NK-92 (cell line): ENCODE data around the gene GNG2.

Experiments used
- DNase-seq: peaks from one replicate; lab custom pipeline; 2025; ENCODE audit not compliant: unreplicated experiment; lab: John Stamatoyannopoulos, UW

Gene GNG2

DNA sequence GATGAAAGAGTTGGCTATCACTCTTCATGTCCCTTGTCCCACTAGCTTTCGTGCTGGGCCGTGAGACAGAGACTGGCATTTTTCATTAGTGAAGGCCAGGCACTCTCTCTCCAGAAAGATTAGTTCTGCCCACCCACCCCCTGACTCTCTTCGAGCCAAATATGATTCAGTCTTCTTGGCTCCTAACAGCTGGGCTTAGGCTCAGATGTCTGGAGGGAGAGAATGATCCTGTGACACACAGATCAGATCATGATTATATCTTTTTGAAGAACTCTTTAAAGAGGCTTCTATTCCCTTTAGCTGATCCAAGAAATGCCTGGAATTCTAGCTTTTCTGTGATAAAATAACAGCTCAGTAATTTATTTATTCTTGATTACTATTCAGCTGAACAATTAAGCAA lies 5.2 kb upstream of the GNG2 start:
- DNase-seq, result no peak

DNA sequence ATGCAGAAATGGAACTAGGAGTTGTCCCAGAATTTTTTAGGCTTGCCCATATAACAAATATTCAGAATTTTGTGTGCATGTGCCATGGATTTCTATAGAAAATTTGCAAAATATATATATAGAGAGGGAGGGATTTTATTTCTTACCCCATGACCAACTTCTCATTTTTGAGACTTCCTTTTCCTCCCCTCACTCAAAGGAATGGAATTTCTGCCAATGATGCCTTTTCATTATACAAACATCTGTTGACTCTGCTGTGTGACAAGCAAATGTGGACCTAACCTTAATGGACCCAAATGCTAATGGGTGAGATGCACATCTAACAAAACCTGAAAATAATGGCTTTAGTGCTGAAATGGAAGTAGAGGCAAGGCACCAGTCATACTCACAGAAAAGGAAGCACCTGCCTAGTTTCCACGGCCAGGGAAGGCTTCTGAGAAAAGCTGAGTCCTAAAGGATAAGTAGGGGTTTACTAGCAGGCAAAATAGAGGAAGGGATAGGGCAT lies 3.6 kb upstream of the GNG2 start:
- DNase-seq, result no peak

DNA sequence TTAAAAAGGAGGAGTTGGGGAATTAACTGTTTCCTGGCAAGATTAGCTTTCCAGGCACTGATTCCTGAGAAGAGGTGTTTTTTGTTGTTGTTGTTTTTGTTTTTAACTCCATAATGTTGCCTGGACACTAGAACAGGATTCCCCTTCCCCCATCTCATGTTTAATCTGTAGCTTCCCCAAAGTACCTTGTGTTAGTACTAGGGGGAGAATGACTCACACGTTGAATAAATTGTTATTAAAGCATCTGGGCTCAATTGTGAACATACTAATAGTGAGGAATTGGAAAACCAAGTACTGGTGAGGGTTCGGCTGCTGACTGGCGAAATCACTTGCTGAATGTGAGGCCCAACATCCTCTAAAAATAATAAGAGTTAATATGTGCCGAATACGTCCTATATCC lies 1.3 kb upstream of the GNG2 start:
- DNase-seq, result no peak

DNA sequence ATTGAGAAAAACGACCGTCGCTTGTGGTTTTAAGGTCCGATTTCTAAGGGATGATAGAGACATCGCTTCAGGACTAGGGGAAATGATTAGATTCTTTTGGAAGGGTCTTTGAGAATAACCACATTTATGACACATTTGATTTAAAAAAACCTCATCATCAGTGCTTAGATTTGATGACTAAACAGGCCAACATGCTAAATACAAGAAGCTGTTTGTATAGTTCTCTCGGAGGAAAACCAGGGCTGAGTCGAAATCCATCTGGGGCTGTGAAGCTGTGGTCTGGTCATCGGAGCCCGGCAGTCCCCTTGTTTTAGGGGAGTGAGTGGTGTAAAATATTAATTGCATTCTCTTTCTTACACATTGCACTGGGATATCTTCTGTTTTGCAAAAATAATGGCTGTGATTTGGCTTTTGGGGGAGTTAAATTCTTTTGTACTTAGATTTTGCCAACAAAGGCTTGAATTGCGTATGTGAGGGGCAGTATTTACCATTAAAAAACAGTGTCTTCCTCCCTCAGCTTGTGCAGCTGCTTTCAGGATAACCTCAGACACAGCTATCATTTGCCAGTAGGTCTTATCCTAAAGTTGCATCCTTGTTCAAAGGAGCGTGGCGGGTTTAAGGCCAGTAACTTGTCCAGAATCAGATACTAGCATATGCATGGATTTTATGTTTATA lies 550 bp downstream of the GNG2 start:
- DNase-seq, result no peak

DNA sequence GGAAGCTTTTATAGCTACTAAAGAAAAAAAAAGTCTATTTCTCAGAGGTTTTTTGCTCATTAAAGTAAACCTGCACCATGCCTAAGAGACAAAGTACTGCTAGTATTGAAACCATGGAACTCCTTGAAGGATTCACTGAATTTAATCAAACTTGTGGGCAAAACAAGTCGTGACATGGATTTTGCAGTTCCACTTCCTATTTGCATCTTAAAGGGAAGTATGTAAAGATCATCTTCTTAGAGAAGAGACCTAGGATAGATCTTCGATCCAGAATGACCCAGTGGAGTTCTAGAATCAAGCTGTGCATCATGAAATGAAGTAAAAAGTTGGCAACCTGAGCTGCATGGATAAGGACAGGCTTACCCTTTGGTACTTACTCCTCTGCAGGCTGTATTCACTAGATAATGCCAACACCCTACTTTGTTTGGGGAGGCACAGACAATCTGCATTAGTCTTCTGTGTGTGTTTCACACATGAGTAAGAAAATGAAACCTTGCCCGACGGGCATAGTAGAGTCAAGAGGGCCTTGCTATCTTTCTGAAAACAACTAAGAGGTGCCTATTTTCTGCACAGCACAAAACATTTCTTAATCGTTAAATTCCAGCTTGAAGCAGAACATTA lies 1.9 kb downstream of the GNG2 start:
- DNase-seq, result no peak

DNA sequence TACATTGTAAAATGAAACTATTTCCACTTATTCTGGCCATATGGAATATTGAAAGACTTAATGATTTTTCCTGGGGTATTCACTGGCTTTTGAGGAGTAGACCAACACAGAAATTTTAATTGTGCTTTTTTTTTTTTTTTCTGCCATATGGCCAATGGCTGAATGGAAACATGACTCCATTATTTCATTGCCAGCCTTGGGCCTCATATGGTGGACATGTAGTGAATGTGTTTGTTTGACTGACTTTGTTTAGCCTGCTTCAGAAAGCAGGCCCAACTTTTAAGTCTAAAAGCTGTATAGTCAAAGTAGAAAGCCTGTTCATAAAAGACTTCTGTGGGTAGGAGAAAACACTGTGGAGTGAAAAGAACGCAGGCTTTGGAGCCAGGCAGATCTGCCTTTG lies 2.4 kb downstream of the GNG2 start:
- DNase-seq, result no peak

DNA sequence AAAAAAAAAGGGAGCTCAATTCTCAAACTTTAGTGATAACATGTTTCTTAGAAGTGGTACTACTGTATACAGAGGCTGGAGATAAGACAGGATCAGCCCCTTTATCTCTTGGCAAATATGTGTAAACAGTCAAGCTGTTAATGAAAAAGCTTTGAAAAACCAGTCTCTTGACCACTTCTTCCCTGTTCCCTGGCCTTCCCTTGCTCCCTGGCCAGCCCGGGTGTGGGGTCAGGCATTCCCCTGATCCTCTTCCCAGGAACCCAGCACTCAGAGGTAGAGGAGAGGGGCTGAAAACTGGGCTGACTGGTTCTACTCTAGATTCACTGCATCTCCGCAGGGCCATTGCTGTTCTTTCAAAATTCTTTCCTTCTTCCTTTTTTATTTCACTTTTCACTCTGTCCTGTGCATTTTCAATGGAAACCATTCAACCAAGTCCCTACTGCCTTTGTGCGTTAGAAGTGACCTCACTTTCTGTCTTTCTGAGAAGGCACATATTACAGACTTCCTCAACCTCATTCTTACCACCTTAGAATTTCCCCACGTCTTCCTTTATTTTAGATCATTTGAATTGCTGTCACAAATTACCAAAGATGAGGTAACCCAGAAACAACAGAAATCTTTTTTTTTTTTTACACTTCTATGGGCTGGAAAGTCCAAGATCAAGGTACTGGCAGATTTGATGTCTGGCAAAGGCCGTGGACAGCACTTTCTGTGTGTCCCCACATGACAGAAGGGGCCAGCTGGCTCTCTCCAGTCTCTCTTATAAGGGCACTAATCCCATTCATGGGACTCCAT lies 5.7 kb downstream of the GNG2 start:
- DNase-seq, result no peak

DNA sequence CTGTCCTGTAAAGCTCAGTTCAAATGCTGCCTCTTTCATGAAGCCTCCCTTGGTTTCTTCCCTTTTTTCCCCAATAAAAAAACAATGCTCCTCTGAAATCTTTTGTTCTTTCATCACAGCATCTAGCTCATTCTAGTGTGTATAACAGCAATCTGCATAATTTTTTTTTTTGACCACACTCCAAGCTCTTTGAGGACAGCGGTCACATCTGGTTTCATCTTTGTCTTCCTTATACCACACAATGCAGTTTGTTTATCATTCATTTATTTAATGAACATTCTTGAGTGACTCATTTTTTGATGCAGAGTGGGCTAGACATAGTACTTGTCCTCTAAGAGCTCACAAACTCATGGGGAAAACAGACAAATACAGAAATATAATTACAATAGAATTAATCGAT lies 7.3 kb downstream of the GNG2 start:
- no peak for DNase-seq

DNA sequence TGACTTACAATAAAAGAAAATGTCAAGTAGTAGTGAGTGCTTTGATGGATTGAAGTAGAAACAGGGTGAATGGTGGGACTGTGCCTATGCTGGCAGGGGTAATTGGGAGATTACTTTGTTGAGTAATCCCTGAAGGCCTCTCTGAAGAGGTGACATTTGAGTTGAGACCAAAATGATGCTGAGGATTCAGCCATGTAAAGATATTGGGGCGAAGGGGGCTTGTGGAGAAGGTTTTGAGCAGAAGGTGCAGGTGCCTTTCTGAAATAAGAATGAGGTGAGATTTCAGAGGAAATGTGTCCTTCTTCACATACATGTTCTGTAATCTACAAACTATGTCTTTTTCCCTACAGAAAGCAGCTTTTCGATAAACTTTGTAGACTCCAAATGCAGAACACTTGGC lies 8.0 kb downstream of the GNG2 start:
- DNase-seq, result no peak

DNA sequence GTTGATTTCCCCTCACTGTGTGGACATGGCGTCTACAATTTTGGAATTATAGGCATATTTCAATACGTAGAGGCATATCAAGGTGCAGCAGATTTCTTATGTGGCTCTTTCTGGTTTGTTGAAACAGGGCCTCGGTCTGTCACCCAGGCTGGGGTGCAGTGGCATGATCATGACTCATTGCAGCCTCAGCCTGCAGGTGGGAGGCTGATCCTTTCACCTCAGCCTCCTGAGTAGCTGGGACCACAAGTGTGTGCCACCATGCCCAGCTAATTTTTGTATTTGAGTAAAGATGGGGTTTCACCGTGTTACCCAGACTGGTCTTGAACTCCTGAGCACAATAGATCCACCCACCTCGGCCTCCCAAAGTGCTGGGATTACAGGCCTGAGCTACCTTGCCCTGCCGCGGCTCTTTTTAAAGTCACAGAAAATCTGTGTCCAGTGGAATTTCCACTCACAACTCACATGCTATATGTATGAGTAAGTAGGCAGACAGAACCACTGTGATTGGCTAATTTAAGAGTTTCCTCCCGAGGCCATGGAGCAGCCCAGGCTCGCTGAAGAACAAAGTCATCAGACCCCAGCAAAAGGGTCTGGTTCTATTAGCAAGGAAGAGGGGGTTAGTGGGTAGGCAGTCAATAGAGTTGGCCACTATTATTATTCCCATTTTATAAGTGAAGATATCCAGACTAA lies 9.1 kb downstream of the GNG2 start:
- no peak for DNase-seq

DNA sequence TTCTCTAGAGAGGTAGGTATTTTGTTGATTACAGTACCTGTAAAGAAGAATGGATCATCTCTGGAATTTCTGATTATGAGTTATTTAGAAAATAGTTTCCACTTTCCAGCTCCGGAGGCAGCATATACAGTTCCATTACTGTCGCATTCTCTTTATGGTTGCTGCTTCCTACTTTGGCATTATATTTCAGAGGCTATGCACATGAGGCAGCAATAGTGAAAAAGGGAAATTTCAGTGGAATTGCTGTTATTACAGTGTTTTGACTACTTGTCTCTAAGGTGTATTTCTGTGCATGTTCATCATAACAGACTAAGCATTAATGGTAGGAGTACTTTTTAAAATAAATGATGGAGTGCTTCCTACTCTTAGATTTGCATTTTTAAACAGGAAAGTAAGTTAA lies 10.2 kb downstream of the GNG2 start:
- DNase-seq, result no peak

DNA sequence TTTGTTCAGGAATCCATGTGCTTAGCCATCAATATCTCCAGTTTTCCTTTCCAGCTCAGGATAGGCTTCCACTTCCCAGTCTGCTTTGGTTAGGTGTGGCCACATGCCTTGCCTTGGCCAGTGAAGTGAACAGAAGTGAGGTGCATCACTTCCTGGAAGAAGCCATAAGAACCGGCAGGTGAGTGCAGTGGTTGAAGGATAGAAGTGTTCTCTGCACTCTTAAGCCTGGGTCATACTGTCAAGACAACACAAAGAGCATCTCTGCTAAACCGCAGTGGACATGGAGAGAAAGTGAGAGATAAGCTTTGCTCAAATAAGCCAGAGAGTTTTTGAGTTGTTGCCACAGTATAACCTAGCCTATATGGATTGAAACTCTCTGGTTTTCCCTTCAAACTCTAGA lies 11.4 kb downstream of the GNG2 start:
- no peak for DNase-seq

DNA sequence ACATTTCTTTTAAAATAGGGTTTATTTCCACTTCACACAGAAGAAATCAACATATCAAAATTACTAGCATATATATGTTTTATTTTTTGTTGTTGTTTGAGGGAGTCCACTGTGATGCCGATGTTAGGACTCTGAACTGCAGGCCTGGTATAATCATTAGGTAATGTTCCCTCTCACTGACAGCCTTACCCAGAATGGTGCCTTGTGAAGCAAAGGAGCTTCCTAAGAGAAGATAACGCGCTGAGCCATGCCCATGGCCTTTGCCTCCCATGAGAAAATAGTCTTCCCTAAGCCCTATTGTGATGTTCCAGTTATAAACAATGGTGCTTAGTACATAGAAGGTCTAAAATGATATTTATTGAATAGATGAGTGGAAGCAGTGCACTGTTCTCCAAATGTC lies 12.0 kb downstream of the GNG2 start:
- no peak for DNase-seq

DNA sequence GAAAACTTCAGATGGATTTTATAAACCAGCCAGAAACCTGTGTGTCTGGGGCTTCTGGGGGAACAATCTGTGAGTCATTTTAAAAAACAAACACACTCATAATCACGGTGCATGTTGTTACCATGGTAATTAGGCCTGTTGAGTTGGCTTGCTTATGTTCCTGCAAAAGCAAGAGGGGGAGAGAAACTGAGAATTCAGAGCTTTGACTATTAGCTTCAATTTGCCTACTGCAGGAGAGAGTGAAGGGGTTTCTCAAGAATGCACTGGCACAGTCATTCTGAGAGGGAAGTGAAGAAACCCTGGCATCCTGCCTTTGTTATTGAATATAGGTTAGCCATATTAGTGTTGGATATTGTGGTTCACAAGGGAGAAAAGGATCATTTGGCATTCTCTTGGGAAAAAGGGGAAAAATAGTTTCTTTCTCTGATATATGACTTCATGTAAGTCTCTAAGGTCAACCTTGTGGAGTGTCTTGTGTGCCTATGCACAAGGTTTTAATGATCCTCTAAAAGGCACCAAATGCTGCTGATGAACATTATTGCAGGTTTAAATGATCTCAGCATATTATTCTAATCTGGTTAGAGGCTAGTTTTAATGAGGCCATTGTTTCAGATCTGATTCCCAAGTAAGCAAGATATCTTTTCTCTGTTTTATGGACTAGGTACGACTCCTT lies 12.9 kb downstream of the GNG2 start:
- DNase-seq, result no peak

DNA sequence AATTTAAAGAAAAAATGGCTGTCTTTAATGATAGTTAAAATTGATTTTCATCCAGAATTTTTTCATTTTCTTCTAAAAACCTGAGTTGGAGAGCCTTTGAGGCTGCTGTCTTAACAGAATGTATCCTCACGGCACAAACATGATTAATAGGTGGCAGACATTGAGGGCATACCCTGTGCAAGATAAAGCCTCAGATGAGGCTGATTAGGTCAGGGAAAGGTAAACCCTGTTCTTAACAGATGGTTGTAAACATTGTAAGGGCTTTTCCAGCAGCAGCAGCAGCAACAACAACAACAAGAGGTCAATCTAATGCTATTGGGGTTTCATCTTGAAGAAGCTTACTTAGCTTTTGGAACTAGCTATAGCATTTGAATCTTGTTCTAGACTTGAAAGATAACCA lies 17.4 kb downstream of the GNG2 start:
- no peak for DNase-seq

DNA sequence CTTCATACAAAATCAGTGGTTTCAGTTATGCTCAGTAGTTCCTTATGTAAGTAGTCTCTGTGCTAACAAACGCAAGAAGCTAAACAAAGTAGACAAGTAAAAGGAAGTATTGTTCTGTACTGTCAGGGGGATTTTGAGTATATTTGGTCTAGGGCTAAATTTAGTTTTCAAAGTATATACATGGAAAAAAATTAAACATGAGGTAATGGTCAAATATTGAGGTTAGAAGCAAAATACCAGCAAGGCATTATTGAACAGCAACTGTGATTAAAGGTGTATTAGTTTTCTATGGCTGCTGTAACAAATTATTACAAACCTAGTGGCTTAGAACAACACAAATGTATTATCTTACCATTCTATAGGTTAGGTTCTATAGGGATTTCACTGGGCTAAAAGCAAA lies 18.8 kb downstream of the GNG2 start:
- no peak for DNase-seq

DNA sequence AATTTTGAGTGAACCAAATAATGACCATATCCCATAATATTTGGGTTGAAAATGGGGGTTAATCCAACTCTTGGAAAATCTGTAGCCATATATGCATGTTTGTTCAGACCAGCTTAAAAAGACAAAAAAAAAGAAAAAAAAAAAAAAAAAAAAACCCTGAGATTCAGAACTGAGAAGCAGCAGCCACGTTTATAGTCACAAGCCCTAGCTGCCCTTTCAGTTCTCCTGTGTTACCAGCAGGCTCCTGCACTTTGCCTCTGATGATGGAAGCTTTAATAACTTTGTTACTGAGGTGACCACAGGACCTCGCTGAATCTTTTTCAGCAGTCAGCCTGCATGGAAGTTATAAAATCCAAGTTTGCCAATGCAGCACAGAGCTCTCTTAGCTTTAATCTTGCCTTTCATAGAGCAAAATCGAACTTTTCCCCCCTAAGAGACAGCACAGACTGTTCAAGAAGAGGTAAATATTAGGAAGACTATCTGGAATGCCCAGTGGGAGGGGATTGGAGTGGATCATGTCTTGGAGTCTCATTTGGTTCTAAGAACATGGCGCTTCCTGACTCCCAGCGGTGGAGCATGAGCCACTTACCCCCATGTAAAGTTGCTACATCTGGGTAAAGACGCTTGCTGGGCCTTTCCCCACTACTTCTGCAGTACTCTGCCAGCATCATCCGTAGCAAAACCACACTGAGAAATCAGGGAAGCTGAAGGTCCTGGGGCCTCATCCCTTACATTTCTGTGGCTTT lies 20.6 kb downstream of the GNG2 start:
- DNase-seq, result no peak

DNA sequence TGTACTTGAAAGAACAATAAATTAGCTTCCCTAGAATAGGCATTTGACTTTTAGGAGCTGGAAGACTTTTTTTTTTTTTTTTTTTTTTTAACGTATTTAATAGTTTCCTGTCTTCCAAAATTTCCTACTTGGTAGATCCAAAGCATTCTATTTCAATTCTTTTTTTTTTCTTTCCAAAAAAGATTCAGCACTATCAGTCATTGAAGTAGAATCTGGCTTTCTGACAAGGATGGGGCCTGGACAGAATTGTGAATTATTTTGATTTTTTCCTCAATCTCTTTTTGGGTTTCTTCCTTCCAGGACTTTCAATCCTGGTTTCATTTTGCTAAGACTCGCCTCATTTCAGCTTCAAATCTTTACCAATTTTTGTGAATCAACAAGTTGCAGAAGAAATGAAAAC lies 21.2 kb downstream of the GNG2 start:
- DNase-seq, result no peak

DNA sequence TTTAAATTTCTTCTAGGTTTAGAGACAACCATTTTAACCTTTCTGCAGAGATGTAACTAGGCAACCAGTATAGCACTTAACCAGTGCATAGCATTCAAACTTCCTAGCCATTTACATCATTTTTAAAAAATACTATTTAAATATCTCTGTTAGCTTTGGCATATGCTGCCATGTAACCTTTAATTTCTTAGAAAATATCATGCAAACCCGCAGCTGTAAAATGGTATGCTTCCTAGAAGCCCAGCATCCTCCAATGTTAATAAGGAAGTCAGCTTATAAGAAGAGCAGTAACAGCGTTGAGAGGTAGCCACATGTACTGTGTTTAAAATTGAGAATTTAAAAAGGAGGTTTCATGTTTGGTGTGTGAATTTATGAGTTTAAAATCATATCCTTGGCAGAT lies 22.8 kb downstream of the GNG2 start:
- no peak for DNase-seq
